NCI-H82 (cell line): Measurements from ENCODE around the gene ATP11A.

Experiments
- DNase-seq: peaks from one replicate; lab custom pipeline; 2025; lab: John Stamatoyannopoulos, UW

ATP11A gene

DNA sequence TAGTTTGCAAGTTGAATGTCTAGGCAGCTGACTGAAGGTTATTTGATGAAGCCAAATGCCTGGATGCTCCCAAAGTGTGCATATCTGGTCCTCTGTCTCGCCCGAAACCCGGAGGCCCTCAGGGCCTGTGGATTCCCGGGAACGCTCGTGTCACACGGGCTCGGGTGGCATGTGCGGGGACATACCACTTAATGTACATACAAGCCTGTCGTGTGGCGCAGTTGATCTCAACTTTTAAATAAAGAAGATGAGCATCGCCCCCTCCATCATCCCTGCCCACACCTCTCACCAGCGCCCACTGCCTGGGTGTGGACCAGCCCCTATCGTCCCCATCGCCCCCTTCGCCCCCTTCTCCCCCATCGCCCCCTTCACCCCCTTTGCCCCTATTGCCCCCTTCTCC, 33.9 kb downstream of the ATP11A start:
- no peak for DNase-seq

DNA sequence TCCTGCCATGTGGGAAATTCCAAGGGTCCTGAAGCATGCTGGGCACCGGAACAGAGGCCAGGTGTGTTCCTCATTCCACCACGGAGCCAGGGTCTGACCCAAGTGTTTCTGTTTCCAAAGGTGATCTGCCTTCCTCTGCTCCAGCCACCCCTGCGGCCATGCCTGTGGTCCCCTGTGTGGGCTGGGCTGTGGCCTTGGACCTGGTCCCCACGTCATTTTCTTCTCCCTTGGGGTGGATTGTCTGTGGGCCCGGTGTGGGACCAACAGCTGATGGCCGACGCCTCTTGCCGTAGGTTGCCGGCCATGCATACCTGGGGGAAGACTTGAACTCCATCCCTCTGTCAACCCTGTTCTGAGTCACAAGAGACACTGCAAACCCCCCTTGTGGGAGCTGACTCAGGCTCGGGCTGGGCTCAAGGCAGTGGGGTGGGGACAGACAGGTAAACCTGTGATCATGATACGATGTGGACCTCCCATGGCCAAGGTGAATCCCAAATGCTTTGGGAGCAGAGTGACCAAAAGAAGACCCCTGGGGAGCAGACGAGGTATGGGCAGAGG, 35.0 kb downstream of the ATP11A start:
- DNase-seq = no peak

DNA sequence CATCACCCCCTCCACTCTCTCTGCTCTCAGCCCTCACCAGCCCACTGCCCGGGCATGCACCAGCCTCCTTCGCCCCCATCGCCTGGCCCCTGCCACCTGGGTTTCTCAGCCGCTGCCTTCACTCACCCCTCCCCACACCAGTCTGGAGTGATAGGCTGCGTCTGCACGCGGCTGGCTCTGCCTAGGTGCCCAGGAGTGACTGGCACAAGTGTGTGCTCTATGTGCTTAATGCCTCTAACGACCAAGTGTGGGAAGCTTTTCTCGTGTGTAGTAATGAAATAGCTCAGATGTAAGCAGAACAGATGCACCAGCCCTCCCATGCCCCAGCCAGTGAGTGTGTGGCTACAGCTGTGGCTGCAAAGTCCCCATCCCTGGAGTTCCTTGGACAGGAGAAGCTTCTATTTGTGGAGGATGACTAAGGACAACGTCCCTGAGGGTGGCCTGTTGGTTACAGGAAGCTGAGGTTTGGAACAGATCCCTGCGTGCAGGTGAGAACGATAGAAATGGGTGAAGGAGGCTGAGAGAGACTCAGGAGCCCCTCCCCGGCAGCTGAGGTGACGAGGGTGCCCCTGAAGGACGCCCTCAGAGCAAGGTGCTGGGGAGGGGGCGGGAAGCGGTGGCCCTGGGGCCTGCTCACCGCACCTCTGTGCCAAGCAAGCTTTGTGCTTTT, 35.6 kb downstream of the ATP11A start:
- no peak for DNase-seq

DNA sequence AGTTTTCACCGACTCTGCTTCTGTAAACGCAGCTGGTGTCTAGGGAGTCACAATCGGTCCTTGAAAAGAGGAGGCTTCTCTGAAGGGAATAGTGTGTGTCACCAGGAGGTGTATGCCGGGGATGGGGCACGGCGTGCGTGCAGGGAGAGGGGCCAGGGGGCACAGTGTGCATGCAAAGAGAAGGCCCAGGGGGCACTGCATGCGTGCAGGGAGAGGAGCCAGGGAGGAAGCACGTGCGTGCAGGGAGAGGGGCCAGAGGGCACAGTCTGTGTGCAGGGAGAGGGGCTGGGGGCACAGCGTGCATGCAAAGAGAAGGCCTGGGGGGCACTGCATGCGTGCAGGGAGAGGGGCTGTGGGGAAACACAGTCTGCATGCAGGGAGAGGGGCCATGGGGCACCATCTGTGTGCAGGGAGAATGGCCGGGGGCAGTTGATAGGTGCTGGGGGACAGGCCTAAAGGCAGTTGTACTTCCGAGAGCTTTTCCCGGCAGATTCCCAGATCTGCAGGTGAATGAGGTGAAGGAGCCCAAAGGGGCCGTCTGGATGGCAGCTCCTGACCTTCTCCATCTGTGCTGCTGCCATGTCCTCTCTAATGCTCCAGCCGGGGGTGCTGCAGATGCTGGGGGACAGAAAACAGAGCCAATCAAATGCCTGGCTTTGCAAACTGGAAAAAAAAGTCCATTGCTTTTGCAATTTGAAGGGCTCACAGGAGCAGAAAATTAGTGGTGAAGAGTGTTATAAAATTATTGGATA, 36.4 kb downstream of the ATP11A start:
- no peak for DNase-seq

DNA sequence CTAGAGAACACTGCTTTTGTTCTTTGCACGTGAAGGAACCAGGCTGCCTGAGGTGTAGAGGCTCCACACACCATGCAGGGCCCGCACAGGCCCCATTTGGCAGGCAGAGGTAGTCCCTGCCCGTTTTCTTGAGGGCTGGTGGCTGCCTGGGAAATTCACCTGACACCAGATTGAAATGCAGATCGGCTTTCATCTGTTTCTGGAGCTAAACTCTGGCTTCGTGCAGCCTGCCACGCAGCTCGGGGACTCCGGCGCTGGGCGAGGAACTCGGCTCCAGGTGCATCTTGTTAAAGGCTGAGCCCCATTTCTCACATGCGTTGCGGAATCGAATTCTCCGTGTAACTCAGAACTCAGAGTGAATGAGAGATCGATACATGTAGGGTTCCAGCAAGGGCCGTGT, 37.7 kb downstream of the ATP11A start:
- no peak for DNase-seq

DNA sequence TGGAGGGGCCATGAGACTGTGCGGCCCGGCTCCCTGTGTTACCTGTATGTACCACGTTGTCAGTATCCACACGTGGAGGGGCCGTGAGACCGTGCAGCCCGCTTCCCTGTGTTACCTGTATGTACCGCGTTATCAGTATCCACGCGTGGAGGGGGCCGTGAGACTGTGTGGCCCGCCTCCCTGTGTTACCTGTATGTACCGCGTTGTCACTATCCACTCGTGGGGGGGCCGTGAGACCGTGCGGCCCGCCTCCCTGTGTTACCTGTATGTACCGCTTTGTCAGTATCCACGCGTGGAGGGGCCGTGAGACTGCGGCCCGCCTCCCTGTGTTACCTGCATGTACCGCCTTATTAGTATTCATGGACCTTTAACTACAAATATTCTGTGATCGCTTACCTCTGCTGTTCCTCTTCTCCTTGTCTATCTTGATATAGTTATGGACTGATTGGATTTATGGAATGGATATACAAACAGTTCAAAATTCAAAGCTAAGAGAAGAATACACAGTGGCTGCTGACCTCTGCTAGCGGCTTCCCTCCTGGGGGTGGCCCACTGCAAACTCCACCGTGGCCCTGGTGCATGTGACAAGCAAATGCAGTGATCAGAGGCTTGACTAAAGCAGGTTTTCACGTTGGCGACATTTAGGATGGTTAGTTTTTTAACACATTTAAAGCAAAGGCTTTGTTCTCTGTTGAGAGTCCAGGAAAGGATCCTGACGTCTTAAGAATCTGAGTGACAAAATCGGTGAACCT, 38.7 kb downstream of the ATP11A start:
- DNase-seq = no peak

DNA sequence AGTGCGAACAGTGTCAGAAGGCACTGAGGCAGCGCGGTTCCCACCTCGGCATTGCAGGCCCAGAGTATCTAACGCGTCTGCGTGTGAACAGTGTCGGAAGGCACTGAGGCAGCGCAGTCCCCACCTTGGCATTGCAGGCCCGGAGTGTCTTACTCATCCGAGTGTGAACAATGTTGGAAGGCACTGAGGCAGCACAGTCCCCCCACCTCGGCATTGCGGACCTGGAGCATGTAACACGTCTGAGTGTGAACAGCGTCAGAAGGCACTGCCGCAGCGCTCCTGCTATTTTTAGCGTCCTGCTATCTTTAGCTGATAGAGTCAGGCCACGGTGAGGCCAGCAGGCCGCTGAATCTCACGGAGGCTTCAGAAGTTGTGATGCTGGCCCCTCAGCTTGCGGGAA, 39.6 kb downstream of the ATP11A start:
- no peak for DNase-seq

GRCh38 chr13:112730157-112730671, 40.4 kb downstream of the ATP11A start:
- DNase-seq = no peak

DNA sequence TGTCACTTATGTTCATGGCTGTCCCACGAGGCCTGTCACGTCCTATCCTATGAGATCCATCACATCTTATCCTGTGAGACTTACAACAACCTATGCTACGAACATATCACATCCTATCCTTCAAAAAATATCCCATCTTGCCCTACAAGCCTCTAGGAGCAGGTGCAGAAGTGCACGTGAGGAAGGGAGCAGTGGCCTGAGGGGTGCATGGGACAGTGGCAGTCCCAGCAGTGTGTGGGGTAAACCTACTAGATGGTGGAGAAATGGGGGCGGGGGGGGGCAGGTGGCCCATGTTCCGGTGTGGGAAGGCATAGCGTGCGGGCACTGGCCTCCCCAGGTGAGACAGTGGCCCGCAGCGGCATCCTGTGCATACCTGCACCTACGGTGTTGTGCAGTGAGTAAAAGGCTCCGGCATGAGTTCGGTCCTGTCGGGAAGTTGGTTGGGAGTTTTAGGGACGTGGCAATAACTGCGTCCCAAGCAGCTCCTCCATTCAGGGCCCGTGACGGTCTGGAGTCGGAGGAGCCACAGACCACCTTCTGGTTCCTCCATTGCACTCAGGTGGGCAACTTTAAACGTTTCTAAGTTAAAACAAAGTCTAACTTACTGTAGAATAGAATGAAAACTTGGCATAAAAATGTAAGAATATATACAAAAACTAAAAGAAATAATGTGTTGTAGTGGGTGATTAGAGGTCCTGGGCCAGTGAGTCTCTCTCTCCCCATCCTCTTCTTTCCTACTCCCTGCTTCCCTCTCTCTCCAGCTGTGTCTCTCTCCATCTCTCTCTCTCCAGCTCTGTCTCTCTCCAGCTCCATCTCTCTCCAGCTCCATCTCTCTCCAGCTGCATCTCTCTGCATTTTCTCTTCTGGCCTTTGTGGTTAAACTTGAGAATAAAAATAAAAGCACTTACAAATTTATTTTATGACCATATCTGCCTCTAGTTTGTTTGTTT, 42.1 kb downstream of the ATP11A start:
- no peak for DNase-seq

- DNase-seq = no peak
These were observed 42.8 kb downstream of the ATP11A start for GRCh38 chr13:112732679-112733078.

DNA sequence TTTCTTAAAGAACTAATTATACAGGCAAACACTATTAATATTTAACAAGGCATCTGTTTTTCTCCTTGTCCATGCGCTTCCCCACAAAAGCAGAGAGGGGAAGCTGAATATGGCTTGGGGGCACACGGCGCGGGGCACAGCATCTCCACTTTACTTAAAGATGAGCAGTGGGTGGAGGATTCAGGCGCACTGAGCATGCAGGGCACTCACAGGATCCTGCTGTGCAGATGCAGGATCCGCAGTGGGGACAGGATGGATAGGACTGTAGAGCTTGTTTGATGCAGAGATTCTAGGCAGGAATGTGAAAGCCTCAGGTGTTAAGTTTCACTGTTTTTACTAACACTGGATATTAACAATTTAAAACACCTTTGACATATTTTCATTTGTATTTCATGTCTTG, 43.3 kb downstream of the ATP11A start:
- no peak for DNase-seq

DNA sequence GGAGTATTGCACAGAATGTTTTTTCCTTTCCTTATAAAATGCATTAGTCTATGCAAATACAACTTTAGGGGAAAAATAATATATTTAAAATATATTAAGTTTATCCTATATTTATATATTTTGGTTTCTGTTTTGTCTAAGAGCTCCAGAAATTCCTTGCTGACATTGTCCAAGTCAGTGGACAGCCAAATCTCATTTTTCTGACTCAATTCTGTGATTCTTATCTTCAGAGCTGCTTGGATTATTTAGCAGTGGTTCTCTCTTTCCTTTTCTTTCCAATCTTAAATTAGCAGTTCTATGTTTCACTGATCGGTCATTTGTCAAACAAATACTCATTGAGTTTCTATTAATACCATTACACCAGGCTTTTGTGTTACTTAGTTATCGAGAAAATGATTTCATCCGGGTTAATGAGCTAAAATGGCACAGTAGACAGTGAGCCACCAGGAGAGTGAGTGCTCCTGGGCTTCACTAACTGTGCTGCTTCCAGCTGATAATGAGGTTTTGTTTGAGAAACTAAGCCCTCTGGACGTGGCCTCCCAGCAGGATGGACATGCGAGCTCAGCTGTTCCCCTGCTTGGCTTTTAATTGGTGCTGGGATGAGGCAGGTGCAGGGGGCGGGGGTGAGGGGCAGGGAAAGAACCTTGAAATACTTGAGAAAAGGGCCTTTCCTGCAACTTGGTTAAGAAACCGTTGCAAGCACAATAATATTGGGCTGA, 44.0 kb downstream of the ATP11A start:
- no peak for DNase-seq

DNA sequence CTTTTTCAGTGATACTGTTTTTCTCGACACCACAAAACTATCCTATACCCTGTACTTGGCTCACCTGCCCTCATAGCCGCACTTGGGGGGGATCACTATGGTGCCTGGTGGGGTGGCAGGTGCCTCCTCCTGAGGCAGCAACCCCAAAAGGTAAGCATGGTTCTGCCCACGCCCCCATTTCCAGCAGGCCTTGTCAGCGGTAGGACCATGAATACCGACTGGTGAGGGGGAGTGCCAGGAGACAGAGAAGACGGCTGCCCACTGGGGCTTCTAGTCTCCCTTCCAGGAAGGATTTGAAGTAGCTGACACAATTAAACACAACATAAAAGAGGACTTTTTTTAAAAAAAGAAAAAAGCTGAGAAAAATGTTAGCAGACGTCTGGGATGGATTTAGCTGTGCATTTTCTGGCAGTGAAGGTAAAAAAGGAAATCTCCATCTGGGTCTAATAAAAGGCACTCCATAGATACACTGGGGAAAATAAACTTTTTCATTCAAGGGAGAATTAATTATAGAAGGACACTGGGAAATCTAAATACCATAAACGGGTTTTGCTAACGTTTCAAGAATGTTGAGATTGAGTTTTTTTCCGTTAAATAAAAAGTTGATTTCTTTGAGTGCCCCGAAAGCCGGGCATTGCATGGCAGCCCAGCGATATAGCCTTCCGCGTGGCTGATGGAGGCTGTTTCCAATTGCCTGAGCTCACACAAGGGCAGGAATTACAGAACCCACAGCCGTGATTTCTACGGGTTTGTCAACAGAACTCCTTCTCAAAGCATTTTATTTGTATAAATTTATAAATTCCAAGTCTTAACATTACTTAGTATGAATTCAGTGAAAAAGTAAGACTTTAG, 45.1 kb downstream of the ATP11A start:
- DNase-seq = no peak

DNA sequence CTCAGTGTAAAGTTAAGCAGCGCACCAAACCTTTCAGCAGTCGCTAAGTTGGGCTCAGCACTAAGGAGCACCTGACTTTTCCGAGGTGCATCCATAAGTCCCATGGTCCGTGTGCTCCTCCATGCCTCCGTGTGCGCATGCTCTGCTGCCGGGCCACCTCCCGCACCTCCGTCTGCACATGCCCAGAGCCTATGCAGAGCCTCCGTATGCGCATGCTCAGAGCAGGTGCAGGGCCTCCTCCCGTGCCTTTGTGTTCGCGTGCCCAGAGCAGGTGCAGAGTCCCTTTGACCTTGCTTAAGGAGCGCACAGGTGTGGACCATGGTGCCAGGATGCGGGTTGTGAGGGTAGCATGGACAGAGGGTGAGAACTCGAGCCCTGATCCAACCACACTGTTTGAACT, 46.0 kb downstream of the ATP11A start:
- DNase-seq = no peak

GRCh38 chr13:112737294-112737693, 47.5 kb downstream of the ATP11A start:
- no peak for DNase-seq

GRCh38 chr13:112738606-112739005, 48.8 kb downstream of the ATP11A start:
- no peak for DNase-seq

- no peak for DNase-seq
These were observed 50.8 kb downstream of the ATP11A start for GRCh38 chr13:112740502-112741131.

DNA sequence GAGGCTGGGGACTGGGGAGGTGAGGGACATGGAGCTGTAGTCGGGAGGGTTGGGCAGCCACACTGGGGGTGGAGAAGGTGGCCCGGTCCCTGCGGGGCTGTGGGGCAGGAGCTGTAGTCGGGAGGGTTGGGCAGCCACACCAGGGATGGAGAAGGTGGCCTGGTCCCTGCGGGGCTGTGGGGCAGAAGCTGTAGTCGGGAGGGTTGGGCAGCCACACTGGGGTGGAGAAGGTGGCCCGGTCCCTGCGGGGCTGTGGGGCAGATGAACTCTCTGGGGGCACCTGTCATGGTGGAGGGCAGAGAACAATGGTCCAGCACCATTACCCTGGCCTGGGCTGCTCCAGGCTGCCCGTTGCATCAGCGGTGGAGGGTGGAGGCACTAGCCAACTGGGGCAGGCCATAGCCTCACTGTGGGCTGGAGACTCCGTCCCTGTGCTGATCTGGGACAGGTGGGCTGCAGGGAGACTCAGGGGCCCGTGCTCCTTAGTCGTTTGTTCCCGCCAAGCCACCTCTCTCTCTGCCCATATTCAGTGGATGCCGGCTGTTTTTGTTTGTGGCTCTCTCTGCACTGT, 51.4 kb downstream of the ATP11A start:
- DNase-seq = no peak
